Breast epithelium (tissue), 3 donors: ENCODE results near the gene CCL17.

Experiments
- CTCF ChIP-seq, 3 donors: fragments of 450-650 bp; IDR thresholded peaks; one replicate each; pipeline ENCODE4 v1.5.1; 2016 to 2017; ENCODE audit warnings: antibody characterized with exemption in 3 of 3, mild to moderate bottlenecking in 3 of 3, moderate library complexity in 3 of 3
- POLR2A ChIP-seq: fragments of 450-650 bp; IDR thresholded peaks from one replicate; pipeline ENCODE4 v1.6.1; 2016; ENCODE audit warnings: antibody characterized with exemption, mild to moderate bottlenecking, moderate library complexity
- POLR2AphosphoS5 ChIP-seq, 3 donors: sonication (generic); formaldehyde crosslinking; IDR thresholded peaks; one replicate each; pipeline ENCODE4 v1.6.1; 2017; ENCODE audit warnings: antibody characterized with exemption in 3 of 3

- TF ChIP-seq CTCF (IDR thresholded peaks at IDR 0.05) (no peak), POLR2A (no peak), POLR2AphosphoS5 (IDR thresholded peaks at IDR 0.05) (peak; percentile 32 to 64 (median 46))
Observed at GRCh38 chr16:57380671-57381462, 23.7 kb upstream of the CCL17 start.
